Measurements from ENCODE around the gene AKT2.

DNA sequence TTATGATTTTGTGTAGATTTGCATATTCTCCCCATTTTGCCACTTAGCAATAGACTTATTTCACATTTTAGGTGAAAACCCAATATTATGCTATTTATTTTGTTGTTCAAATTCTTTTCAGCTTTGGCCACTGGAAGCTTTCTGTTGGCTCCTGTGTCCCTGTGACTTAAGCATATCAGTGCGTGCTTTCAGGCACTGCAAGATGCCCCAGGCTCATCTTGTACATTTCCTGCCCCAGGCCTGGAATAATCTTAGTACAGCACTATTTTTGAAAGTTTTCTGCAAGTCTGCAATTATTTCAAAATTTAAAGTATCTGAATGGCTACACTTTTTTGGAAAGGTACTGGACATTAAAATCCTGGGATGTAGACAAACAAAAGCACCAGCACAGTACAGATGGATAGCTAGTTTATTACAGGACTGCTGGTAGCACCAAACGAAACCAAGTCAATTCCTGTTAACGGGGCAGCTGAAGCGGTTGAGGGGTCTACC is 55.2 kb downstream of the AKT2 start:
- TF ChIP-seq, protein P1, sequence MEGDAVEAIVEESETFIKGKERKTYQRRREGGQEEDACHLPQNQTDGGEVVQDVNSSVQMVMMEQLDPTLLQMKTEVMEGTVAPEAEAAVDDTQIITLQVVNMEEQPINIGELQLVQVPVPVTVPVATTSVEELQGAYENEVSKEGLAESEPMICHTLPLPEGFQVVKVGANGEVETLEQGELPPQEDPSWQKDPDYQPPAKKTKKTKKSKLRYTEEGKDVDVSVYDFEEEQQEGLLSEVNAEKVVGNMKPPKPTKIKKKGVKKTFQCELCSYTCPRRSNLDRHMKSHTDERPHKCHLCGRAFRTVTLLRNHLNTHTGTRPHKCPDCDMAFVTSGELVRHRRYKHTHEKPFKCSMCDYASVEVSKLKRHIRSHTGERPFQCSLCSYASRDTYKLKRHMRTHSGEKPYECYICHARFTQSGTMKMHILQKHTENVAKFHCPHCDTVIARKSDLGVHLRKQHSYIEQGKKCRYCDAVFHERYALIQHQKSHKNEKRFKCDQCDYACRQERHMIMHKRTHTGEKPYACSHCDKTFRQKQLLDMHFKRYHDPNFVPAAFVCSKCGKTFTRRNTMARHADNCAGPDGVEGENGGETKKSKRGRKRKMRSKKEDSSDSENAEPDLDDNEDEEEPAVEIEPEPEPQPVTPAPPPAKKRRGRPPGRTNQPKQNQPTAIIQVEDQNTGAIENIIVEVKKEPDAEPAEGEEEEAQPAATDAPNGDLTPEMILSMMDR (IDR thresholded peaks at IDR 0.05), result no peak
- TF ChIP-seq POLR2A (IDR thresholded peaks at IDR 0.05), result no peak

Data from adrenal gland (tissue), 5 donors.